SK-N-SH (cell line): ENCODE data around the gene MYORG. TPM values are rescaled to one million over a fixed set of nuclear protein-coding genes. Genes with fewer than 3 reads are reported as not detected.
"Not testable (repeated sequence)": the region's sequence is repeated elsewhere in the genome, so short reads cannot be mapped to it uniquely, and the experiment has no call there.

ENCODE experiments used
- CTCF ChIA-PET: fragments of 300-600, 350-600 bp; formaldehyde crosslinking; extraction: SDS; loops from one replicate; lab custom pipeline; 2021; lab: Yijun Ruan, JAX
- POLR2A ChIA-PET: fragments of 350-600 bp; sonication (Branson Sonifier 250); formaldehyde crosslinking; extraction: SDS; loops from one replicate; lab custom pipeline; 2020; ENCODE audit warnings: antibody characterized with exemption, inconsistent platforms; lab: Yijun Ruan, JAX
- DNase-seq: peaks from one replicate; pipeline ENCODE4 v3.0.0; 2012
- H2AFZ ChIP-seq: fragments of 200-600 bp; sonication (generic); 2 replicates; pipeline ENCODE4 v1.8.1; 2016; ENCODE audit warnings: antibody characterized with exemption, mild to moderate bottlenecking, low read depth
- H3F3A ChIP-seq: fragments of 200-600 bp; sonication (generic); replicated peaks from 2 replicates; pipeline ENCODE3; 2016; ENCODE audit warnings: antibody characterized with exemption, mild to moderate bottlenecking; ENCODE audit not compliant: insufficient read depth
- H3K27ac ChIP-seq, 2 experiments: fragments of 200-500 bp in 1 of 2; fragments of 200-600 bp in 1 of 2; sonication (Bioruptor generic) in 1 of 2; sonication (generic), shearing (Covaris generic) in 1 of 2; 2 replicates each; pipeline versions ENCODE4 v1.5.1 to v1.6.1; 2014 to 2016; ENCODE audit warnings: low read depth in 2 of 2, inconsistent platforms in 1 of 2, low read length in 1 of 2, mild to moderate bottlenecking in 1 of 2, mixed read lengths in 1 of 2
- H3K27me3 ChIP-seq: fragments of 200-600 bp; sonication (generic), shearing (Covaris generic); 2 replicates; pipeline ENCODE4 v1.6.1; 2016; ENCODE audit warnings: mixed run types; ENCODE audit not compliant: insufficient read depth
- H3K36me3 ChIP-seq, 2 experiments: fragments of 200-500 bp in 1 of 2; fragments of 200-600 bp in 1 of 2; sonication (Bioruptor generic) in 1 of 2; sonication (generic) in 1 of 2; replicated peaks in 1 of 2; 2 replicates each; pipeline versions ENCODE3 to v1.5.1; 2014 to 2016; ENCODE audit warnings: low read length in 1 of 2, mild to moderate bottlenecking in 1 of 2; ENCODE audit not compliant: insufficient read depth in 2 of 2, control insufficient read depth in 1 of 2
- H3K4me1 ChIP-seq, 2 experiments: fragments of 200-500 bp in 1 of 2; fragments of 200-600 bp in 1 of 2; sonication (Bioruptor generic) in 1 of 2; sonication (generic), shearing (Covaris generic) in 1 of 2; 2 replicates each; pipeline versions ENCODE4 v1.5.1 to v1.6.1; 2014 to 2016; ENCODE audit warnings: low read depth in 1 of 2, low read length in 1 of 2, mixed run types in 1 of 2; ENCODE audit not compliant: insufficient read depth in 2 of 2, control insufficient read depth in 1 of 2
- H3K4me2 ChIP-seq: fragments of 200-600 bp; sonication (generic), shearing (Covaris generic); 2 replicates; pipeline ENCODE4 v1.6.1; 2017; ENCODE audit warnings: mixed run types
- H3K4me3 ChIP-seq, 2 experiments: fragments of 200-500 bp in 1 of 2; fragments of 200-600 bp in 1 of 2; sonication (Bioruptor generic) in 1 of 2; sonication (generic), shearing (Covaris generic) in 1 of 2; 2 replicates each; pipeline versions ENCODE4 v1.5.1 to v1.8.1; 2014 to 2016; ENCODE audit warnings: low read depth in 2 of 2, inconsistent platforms in 1 of 2, low read length in 1 of 2, mild to moderate bottlenecking in 1 of 2, mixed read lengths in 1 of 2, moderate library complexity in 1 of 2
- H3K79me2 ChIP-seq: fragments of 200-600 bp; sonication (generic); 2 replicates; pipeline ENCODE4 v1.8.1; 2017; ENCODE audit warnings: mild to moderate bottlenecking; ENCODE audit not compliant: insufficient read depth
- H3K9ac ChIP-seq: fragments of 200-600 bp; sonication (generic); 2 replicates; pipeline ENCODE4 v1.6.1; 2017; ENCODE audit warnings: mixed run types
- H3K9me2 ChIP-seq: fragments of 200-600 bp; sonication (generic); 2 replicates; pipeline ENCODE4 v1.6.1; 2017; ENCODE audit warnings: mixed run types
- H3K9me3 ChIP-seq: fragments of 200-600 bp; sonication (generic); 2 replicates; pipeline ENCODE4 v1.6.1; 2017; ENCODE audit warnings: mixed run types, mild to moderate bottlenecking, moderate library complexity
- H4K20me1 ChIP-seq: fragments of 200-600 bp; sonication (generic); 2 replicates; pipeline ENCODE4 v1.6.1; 2017; ENCODE audit warnings: mild to moderate bottlenecking, mixed run types; ENCODE audit not compliant: insufficient read depth
- GATA2 ChIP-seq: sonication (generic); formaldehyde crosslinking; IDR thresholded peaks from 2 replicates; pipeline ENCODE4 v1.5.0; 2020; ENCODE audit warnings: mild to moderate bottlenecking, missing genetic modification reagents
- MXI1 ChIP-seq: IDR thresholded peaks from 2 replicates; pipeline ENCODE4 v1.6.1; 2012; ENCODE audit warnings: mild to moderate bottlenecking, low read depth, low read length, improper control_type of control experiment
- NRF1 ChIP-seq: IDR thresholded peaks from 2 replicates; pipeline ENCODE4 v1.6.1; 2012; ENCODE audit warnings: low read depth, mild to moderate bottlenecking, low read length
- PBX3 ChIP-seq: IDR thresholded peaks from 2 replicates; pipeline ENCODE4; 2012
- RFX5 ChIP-seq: IDR thresholded peaks from 2 replicates; pipeline ENCODE4 v1.6.1; 2012; ENCODE audit warnings: mild to moderate bottlenecking, improper control_type of control experiment, low read length
- TAF1 ChIP-seq: IDR thresholded peaks from 2 replicates; pipeline ENCODE4 v1.6.1; 2012; ENCODE audit warnings: low read depth, mild to moderate bottlenecking, low read length, moderate library complexity, borderline replicate concordance
- TEAD4 ChIP-seq: IDR thresholded peaks from 2 replicates; pipeline ENCODE4 v1.4.0; 2012; ENCODE audit warnings: mild to moderate bottlenecking, borderline replicate concordance; ENCODE audit not compliant: insufficient read depth
- YY1 ChIP-seq: IDR thresholded peaks from 2 replicates; pipeline ENCODE4 v1.4.0; 2012; ENCODE audit warnings: low read depth, mild to moderate bottlenecking
- ZBTB33 ChIP-seq: IDR thresholded peaks from 2 replicates; pipeline ENCODE4 v1.4.0; 2012; ENCODE audit warnings: low read depth, borderline replicate concordance
- WGBS: methylation state at CpG from one replicate; pipeline ENCODE4 v1.1.6; 2017; ENCODE audit warnings: low lambda C conversion rate; 5-methylcytosine and 5-hydroxymethylcytosine counted together
- polyA plus RNA-seq, 3 experiments: library from polyadenylated mRNA; depleted of rRNA; stranded (reverse); fragments of >200 nt; gene quantifications; 2 replicates each; pipeline ENCODE4 v1.2.3, GENCODE V29; 2012
- TF ChIP-seq, protein P1 (sequence below): IDR thresholded peaks from 2 replicates; pipeline ENCODE4 v1.4.0; 2012; ENCODE audit warnings: low read depth
- TF ChIP-seq, protein P2 (sequence below): fragments of 150-350 bp; IDR thresholded peaks from 2 replicates; pipeline ENCODE4 v1.6.1; 2017; ENCODE audit warnings: antibody characterized with exemption, low read length, low read depth, borderline replicate concordance

Gene MYORG
- polyA plus RNA-seq, 1 of the 3 experiments (the other 2 are of a cell fraction) = 1.1 TPM

DNA sequence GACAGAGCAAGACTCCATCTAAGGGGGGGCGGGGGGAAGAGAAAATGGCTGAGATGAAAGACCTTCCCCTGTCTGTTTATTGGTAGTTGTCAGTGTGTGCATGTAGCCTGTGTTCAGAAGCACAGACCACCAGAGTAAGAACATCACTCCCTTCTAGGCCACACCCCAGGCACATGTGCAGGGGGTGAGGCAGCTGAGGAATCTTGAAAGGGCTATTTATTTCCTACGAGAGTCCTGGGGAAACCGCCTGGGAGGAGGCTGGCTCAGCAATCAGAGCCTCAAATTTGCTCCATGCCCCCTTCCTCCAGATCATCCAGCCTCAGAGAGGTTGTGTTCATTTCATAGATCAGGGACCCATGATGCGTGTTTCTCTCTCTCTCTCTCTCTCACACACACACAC, 7.1 kb downstream of the MYORG start (continued):
- no peak for TF ChIP-seq YY1
- TF ChIP-seq, protein P1, sequence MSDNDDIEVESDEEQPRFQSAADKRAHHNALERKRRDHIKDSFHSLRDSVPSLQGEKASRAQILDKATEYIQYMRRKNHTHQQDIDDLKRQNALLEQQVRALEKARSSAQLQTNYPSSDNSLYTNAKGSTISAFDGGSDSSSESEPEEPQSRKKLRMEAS = no peak

- H3K9me3 ChIP-seq, H3K4me3 ChIP-seq, H2AFZ ChIP-seq, H3K9ac ChIP-seq, H4K20me1 ChIP-seq, H3K27me3 ChIP-seq, H3F3A ChIP-seq, H3K36me3 ChIP-seq, POLR2A ChIA-PET, H3K27ac ChIP-seq, H3K9me2 ChIP-seq, DNase-seq, H3K4me2 ChIP-seq, H3K79me2 ChIP-seq: not testable (repeated sequence)
- CTCF ChIA-PET = interaction anchor here (0.6 to 1.5 kb wide), 2 partner anchors 184 to 222 kb away, joined by 3 to 5 read pairs; no protein-coding TSS in a partner anchor
- WGBS = 88% methylated on average over 5 of the region's 5 CpGs
- H3K4me1 ChIP-seq = peaks cover 0 to 13% of the 10 kb centered on the region in 2 experiments; a peak in 2 of 4 replicates
Observed at GRCh38 chr9:34368796-34369195, 7.9 kb downstream of the MYORG start.

DNA sequence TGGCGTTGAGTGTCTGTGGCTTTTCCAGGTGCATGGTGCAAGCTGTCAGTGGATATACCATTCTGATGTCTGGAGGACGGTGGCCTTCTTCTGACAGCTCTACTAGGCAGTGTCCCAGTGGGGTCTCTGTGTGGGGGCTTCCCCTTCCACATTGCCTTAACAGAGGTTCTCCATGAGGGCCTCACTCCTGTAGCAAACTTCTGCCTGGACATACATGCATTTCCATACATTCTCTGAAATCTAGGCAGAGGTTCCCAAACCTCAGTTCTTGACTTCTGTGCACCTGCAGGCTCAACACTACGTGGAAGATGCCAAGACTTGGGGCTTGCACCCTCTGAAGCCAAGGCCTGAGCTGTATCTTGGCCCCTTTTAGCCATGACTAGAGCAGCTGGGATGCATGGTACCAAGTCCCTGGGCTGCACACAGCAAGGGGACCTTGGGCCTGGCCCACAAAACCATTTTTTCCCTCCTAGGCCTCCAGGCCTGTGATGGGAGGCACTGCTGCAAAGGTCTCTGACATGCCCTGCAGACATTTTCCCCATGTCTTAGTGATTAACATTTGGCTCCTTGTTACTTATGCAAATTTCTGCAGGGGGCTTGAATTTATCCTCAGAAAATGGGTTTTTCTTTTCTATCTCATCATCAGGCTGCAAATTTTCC, 8.8 kb downstream of the MYORG start:
- H3K4me3 ChIP-seq, H3K36me3 ChIP-seq, H4K20me1 ChIP-seq, H2AFZ ChIP-seq, DNase-seq, H3K9me2 ChIP-seq, H3K27ac ChIP-seq, H3K79me2 ChIP-seq, H3F3A ChIP-seq, H3K4me1 ChIP-seq, H3K27me3 ChIP-seq, POLR2A ChIA-PET, H3K9ac ChIP-seq, H3K9me3 ChIP-seq, H3K4me2 ChIP-seq: not testable (repeated sequence)
- WGBS = 23% methylated on average over 1 of the region's 3 CpGs
- CTCF ChIA-PET = interaction anchor here (0.9 kb wide), 1 partner anchor 236 kb away, joined by 3 read pairs; no protein-coding TSS in a partner anchor

GRCh38 chr9:34366365-34366764, 10.3 kb downstream of the MYORG start:
- H3F3A ChIP-seq = no peaks in the 10 kb centered on the region
- DNase-seq = no peak
- no peak for TF ChIP-seq TEAD4
- no peak for TF ChIP-seq MXI1
- TF ChIP-seq ZBTB33 = no peak
- no peak for TF ChIP-seq YY1
- TF ChIP-seq PBX3 = no peak
- TF ChIP-seq RFX5 = no peak
- no peak for TF ChIP-seq NRF1
- TF ChIP-seq, protein P2, sequence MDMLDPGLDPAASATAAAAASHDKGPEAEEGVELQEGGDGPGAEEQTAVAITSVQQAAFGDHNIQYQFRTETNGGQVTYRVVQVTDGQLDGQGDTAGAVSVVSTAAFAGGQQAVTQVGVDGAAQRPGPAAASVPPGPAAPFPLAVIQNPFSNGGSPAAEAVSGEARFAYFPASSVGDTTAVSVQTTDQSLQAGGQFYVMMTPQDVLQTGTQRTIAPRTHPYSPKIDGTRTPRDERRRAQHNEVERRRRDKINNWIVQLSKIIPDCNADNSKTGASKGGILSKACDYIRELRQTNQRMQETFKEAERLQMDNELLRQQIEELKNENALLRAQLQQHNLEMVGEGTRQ = no peak
- TF ChIP-seq TAF1 = no peak
- no peak for TF ChIP-seq GATA2 (CRISPR knock-in tag)
- 65% methylated on average over 2 of the region's 2 CpGs for WGBS
- no peak overlapping the region for H3K4me3 ChIP-seq
- peaks cover 0 to 4% of the 10 kb centered on the region in 2 experiments; a peak in 2 of 4 replicates for H3K4me1 ChIP-seq
- H4K20me1 ChIP-seq = no peaks in the 10 kb centered on the region
- H3K4me2 ChIP-seq = no peak overlapping the region
- H3K9ac ChIP-seq = no peak overlapping the region
- no peak overlapping the region for H2AFZ ChIP-seq
- H3K79me2 ChIP-seq = no peaks in the 10 kb centered on the region
- H3K27me3 ChIP-seq = no peaks in the 10 kb centered on the region
- H3K9me2 ChIP-seq = no peaks in the 10 kb centered on the region
- ChIA-PET CTCF (interaction anchor here (1.2 kb wide), 1 partner anchor 13 kb away, joined by 3 read pairs; no protein-coding TSS in a partner anchor), POLR2A (interaction anchor here (0.6 kb wide), 1 partner anchor 23 kb away, joined by 3 read pairs; no protein-coding TSS in a partner anchor)
- H3K27ac ChIP-seq = no peak overlapping the region
- H3K36me3 ChIP-seq = peaks cover 0 to 3% of the 10 kb centered on the region in 2 experiments
- no peaks in the 10 kb centered on the region for H3K9me3 ChIP-seq
